Measurements from ENCODE around the gene GCAT.

The GCAT gene

DNA sequence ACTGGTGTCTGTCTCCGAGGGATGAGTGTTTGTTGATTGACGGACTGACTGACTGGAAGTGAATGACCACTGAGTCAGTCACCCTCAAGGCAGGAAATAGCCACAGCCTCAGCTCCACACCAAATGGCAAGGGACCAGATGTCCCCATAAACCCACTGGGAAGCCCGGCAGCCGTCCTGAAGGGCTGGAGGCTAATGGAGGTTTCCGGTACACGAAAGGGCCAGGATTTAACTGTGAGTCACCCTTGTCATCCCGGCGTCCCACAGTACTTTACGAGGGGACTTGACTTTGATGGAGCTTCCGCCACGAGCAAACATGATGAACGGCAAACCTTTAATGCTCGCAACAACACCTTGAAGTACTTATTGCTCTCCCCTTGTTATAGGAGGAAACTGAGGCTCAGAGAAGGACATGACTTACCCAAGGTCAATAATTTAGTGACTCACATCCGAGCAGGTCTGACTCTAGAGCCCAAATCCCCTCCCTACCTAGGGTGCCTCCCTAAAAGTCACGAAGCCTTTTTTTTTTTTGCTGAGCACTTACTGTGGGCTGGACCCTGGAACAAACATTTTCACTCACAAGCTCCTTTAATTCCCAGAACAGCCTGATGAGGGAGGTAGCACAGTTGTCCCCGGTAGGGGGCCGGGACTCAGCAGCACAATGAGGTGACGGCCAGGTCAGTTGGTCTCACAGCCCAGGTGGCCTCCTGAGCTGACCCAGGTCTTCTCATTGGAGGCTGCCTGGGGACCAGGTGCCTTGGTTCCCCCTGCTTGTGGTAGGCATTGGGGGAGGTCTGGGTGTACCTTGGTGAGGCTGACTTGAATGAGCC lies 25.2 kb upstream of the GCAT start:
- no CpG with 5 or more reads among the region's 18 CpGs for WGBS (ENCODE audit: extremely low coverage, insufficient coverage, insufficient read length)
- H3K79me2 ChIP-seq (ENCODE audit: control insufficient read depth, insufficient read depth, low read length, poor library complexity), result no peaks in the 10 kb centered on the region
- no peak overlapping the region for H2BK12ac ChIP-seq (ENCODE audit: low read length)
- H2AK5ac ChIP-seq (ENCODE audit: low read length), result no peak overlapping the region
- H3K9me3 ChIP-seq (ENCODE audit: insufficient read depth, low read depth, low read length), result no peaks in the 10 kb centered on the region
- H3K4me1 ChIP-seq (ENCODE audit: control insufficient read depth in 1 of 2, insufficient read depth in 2 of 2, low read length in 2 of 2), result peaks cover 5 to 8% of the 10 kb centered on the region in 2 experiments
- H4K8ac ChIP-seq (ENCODE audit: low read depth, low read length), result no peak overlapping the region
- H3K9ac ChIP-seq (ENCODE audit: low read length), result no peak overlapping the region
- no peaks in the 10 kb centered on the region for H3K36me3 ChIP-seq (ENCODE audit: control insufficient read depth in 1 of 2, insufficient read depth in 2 of 2, low read length in 2 of 2)
- H2AFZ ChIP-seq (ENCODE audit: insufficient read depth, low read length, poor library complexity), result no peak overlapping the region
- no peak overlapping the region for H3K27ac ChIP-seq (ENCODE audit: low read depth, low read length)
- H3K14ac ChIP-seq (ENCODE audit: low read length), result no peak overlapping the region
- no peak overlapping the region for H4K12ac ChIP-seq (ENCODE audit: low read depth, low read length)
- peak in 1 of 2 donors; percentile 49 for DNase-seq
- H3K27me3 ChIP-seq (ENCODE audit: insufficient read depth, low read length), result no peaks in the 10 kb centered on the region
- H3K23ac ChIP-seq (ENCODE audit: low read length), result no peak overlapping the region
- no peak overlapping the region for H2BK5ac ChIP-seq (ENCODE audit: low read depth, low read length, poor library complexity)
- H3K4me2 ChIP-seq (ENCODE audit: low read length), result no peak overlapping the region
- no peak overlapping the region for H3K18ac ChIP-seq (ENCODE audit: low read length)
- no peak overlapping the region for H3K4me3 ChIP-seq (ENCODE audit: low read depth, low read length)
- H4K91ac ChIP-seq (ENCODE audit: low read depth, low read length), result no peak overlapping the region
- no peak overlapping the region for H3K4ac ChIP-seq (ENCODE audit: low read depth, low read length)
- H2BK120ac ChIP-seq (ENCODE audit: insufficient read depth, low read length, poor library complexity), result peak overlapping the region; percentile 34
- H3K79me1 ChIP-seq (ENCODE audit: low read length), result peaks cover 2% of the 10 kb centered on the region

DNA sequence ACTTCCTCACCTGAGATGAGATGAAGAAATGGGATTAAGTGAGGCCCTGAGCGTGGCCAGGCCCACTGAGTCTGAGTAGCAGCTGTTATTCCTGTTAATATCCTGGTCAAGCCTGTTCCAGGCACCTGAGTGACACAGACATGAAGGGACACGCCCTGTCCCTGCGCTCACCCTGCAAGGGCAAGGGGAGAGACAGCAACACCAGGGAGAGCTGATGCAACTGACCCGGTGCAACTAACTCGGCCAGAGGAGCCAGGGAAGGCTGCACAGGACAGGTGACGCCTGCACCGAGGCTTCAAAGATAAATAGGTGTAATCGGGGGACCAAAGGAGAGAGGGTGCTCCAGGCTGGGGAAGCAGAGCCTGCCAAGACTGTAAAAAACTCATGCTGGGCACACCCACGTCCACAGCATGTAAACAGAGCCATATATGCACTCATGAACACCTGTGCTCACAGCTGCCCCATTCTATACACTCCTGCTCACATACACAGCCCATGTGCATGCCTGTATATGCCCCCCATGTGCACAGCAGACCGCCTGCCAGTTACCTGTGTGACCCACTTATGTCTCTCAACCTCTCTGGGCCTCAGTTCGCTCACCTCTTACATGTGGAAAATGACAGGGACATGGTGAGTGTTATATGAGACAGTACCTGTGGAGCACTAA lies 22.8 kb upstream of the GCAT start:
- Histone ChIP-seq H4K12ac (ENCODE audit: low read depth, low read length) (no peak overlapping the region), H3K14ac (ENCODE audit: low read length) (no peak overlapping the region), H3K23ac (ENCODE audit: low read length) (no peak overlapping the region), H2BK12ac (ENCODE audit: low read length) (no peak overlapping the region), H3K18ac (ENCODE audit: low read length) (no peak overlapping the region), H3K4me2 (ENCODE audit: low read length) (no peak overlapping the region), H2AK5ac (ENCODE audit: low read length) (no peak overlapping the region), H3K27ac (ENCODE audit: low read depth, low read length) (no peak overlapping the region), H2BK5ac (ENCODE audit: low read depth, low read length, poor library complexity) (no peak overlapping the region), H3K79me2 (ENCODE audit: control insufficient read depth, insufficient read depth, low read length, poor library complexity) (no peaks in the 10 kb centered on the region), H4K8ac (ENCODE audit: low read depth, low read length) (no peak overlapping the region), H3K27me3 (ENCODE audit: insufficient read depth, low read length) (no peaks in the 10 kb centered on the region), H3K9me3 (ENCODE audit: insufficient read depth, low read depth, low read length) (no peaks in the 10 kb centered on the region), H2AFZ (ENCODE audit: insufficient read depth, low read length, poor library complexity) (no peak overlapping the region), H3K4ac (ENCODE audit: low read depth, low read length) (no peak overlapping the region), H3K36me3 (ENCODE audit: control insufficient read depth in 1 of 2, insufficient read depth in 2 of 2, low read length in 2 of 2) (no peaks in the 10 kb centered on the region), H4K91ac (ENCODE audit: low read depth, low read length) (peak overlapping the region; percentile 46), H3K4me1 (ENCODE audit: control insufficient read depth in 1 of 2, insufficient read depth in 2 of 2, low read length in 2 of 2) (peaks cover 2 to 8% of the 10 kb centered on the region in 2 experiments), H2BK120ac (ENCODE audit: insufficient read depth, low read length, poor library complexity) (no peak overlapping the region), H3K9ac (ENCODE audit: low read length) (no peak overlapping the region), H3K4me3 (ENCODE audit: low read depth, low read length) (no peak overlapping the region), H3K79me1 (ENCODE audit: low read length) (peaks cover 2% of the 10 kb centered on the region)
- peak; percentile 93 to 95 for DNase-seq
- no CpG with 5 or more reads among the region's 11 CpGs for WGBS (ENCODE audit: extremely low coverage, insufficient coverage, insufficient read length)

DNA sequence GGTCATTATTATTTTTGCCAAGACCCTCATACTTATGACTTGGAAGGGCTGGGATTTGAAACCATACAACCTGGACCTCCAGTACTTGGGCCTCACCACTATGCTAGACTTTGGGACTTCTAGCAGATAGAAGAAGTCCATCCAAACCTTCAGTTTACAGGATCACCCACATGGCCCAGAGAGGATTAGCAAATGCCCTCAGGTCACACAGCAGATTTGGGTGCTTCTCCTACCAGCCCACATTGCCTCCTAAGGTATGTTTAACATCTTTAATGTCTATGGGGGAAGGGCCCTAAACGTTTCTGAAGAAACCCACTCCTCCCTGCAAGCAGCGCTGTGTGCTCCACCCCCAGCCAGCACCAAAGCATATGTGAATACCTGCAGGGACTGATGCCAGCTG lies 17.5 kb upstream of the GCAT start:
- H2AK5ac ChIP-seq (ENCODE audit: low read length), result no peak overlapping the region

DNA sequence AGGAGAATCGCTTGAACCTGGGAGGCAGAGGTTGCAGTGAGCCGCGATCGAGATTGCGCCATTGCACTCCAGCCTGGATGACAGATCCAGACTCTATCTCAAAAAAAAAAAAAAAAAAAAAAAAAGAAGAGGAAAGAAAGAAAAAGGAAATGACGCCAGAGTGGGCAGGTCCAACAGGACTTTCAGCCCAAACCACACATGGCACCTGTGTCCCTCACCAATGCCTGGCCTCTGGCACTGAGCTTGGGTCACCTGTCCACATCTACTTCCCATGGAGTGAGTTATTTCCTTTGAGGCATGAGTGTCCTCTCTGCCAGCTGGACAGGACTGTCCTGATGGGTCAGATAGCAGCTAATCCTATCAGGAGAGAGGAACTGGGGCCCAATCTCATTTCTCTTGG lies 15.2 kb upstream of the GCAT start:
- Histone ChIP-seq H2AK5ac (ENCODE audit: low read length) (no peak overlapping the region), H4K91ac (ENCODE audit: low read depth, low read length) (no peak overlapping the region), H4K8ac (ENCODE audit: low read depth, low read length) (no peak overlapping the region), H3K14ac (ENCODE audit: low read length) (no peak overlapping the region), H3K4me1 (ENCODE audit: control insufficient read depth in 1 of 2, insufficient read depth in 2 of 2, low read length in 2 of 2) (peaks cover 2 to 3% of the 10 kb centered on the region in 2 experiments), H3K23ac (ENCODE audit: low read length) (no peak overlapping the region), H3K4me3 (ENCODE audit: low read depth, low read length) (no peak overlapping the region), H3K36me3 (ENCODE audit: control insufficient read depth in 1 of 2, insufficient read depth in 2 of 2, low read length in 2 of 2) (no peaks in the 10 kb centered on the region), H2BK12ac (ENCODE audit: low read length) (no peak overlapping the region), H3K9me3 (ENCODE audit: insufficient read depth, low read depth, low read length) (no peaks in the 10 kb centered on the region), H2BK5ac (ENCODE audit: low read depth, low read length, poor library complexity) (no peak overlapping the region), H3K18ac (ENCODE audit: low read length) (no peak overlapping the region), H3K79me1 (ENCODE audit: low read length) (no peaks in the 10 kb centered on the region), H2BK120ac (ENCODE audit: insufficient read depth, low read length, poor library complexity) (no peak overlapping the region), H3K27ac (ENCODE audit: low read depth, low read length) (no peak overlapping the region), H3K9ac (ENCODE audit: low read length) (no peak overlapping the region), H2AFZ (ENCODE audit: insufficient read depth, low read length, poor library complexity) (no peak overlapping the region), H3K79me2 (ENCODE audit: control insufficient read depth, insufficient read depth, low read length, poor library complexity) (no peaks in the 10 kb centered on the region), H3K4ac (ENCODE audit: low read depth, low read length) (no peak overlapping the region), H4K12ac (ENCODE audit: low read depth, low read length) (no peak overlapping the region), H3K27me3 (ENCODE audit: insufficient read depth, low read length) (no peaks in the 10 kb centered on the region), H3K4me2 (ENCODE audit: low read length) (no peak overlapping the region)
- WGBS (ENCODE audit: extremely low coverage, insufficient coverage, insufficient read length), result no CpG with 5 or more reads among the region's 6 CpGs
- DNase-seq, result peak; percentile 60 to 79

More for the DNA sequence above, 17.5 kb upstream of the GCAT start:
- H3K14ac ChIP-seq (ENCODE audit: low read length), result no peak overlapping the region
- no peak overlapping the region for H2AFZ ChIP-seq (ENCODE audit: insufficient read depth, low read length, poor library complexity)
- H3K27me3 ChIP-seq (ENCODE audit: insufficient read depth, low read length), result no peaks in the 10 kb centered on the region
- H3K9me3 ChIP-seq (ENCODE audit: insufficient read depth, low read depth, low read length), result no peaks in the 10 kb centered on the region
- H3K4me3 ChIP-seq (ENCODE audit: low read depth, low read length), result no peak overlapping the region
- no peak overlapping the region for H2BK12ac ChIP-seq (ENCODE audit: low read length)
- WGBS (ENCODE audit: extremely low coverage, insufficient coverage, insufficient read length), result no CpG with 5 or more reads among the region's 2 CpGs
- peak; percentile 71 to 91 for DNase-seq
- no peak overlapping the region for H3K4me2 ChIP-seq (ENCODE audit: low read length)
- H3K18ac ChIP-seq (ENCODE audit: low read length), result no peak overlapping the region
- H3K79me1 ChIP-seq (ENCODE audit: low read length), result no peaks in the 10 kb centered on the region
- no peak overlapping the region for H2BK120ac ChIP-seq (ENCODE audit: insufficient read depth, low read length, poor library complexity)
- no peak overlapping the region for H4K8ac ChIP-seq (ENCODE audit: low read depth, low read length)
- H2BK5ac ChIP-seq (ENCODE audit: low read depth, low read length, poor library complexity), result no peak overlapping the region
- H4K12ac ChIP-seq (ENCODE audit: low read depth, low read length), result no peak overlapping the region
- no peaks in the 10 kb centered on the region for H3K36me3 ChIP-seq (ENCODE audit: control insufficient read depth in 1 of 2, insufficient read depth in 2 of 2, low read length in 2 of 2)
- H3K23ac ChIP-seq (ENCODE audit: low read length), result no peak overlapping the region
- peaks cover 2 to 3% of the 10 kb centered on the region in 2 experiments for H3K4me1 ChIP-seq (ENCODE audit: control insufficient read depth in 1 of 2, insufficient read depth in 2 of 2, low read length in 2 of 2)
- no peak overlapping the region for H4K91ac ChIP-seq (ENCODE audit: low read depth, low read length)
- no peak overlapping the region for H3K27ac ChIP-seq (ENCODE audit: low read depth, low read length)
- no peak overlapping the region for H3K4ac ChIP-seq (ENCODE audit: low read depth, low read length)
- no peak overlapping the region for H3K9ac ChIP-seq (ENCODE audit: low read length)
- no peaks in the 10 kb centered on the region for H3K79me2 ChIP-seq (ENCODE audit: control insufficient read depth, insufficient read depth, low read length, poor library complexity)

Data from trophoblast cell (in vitro differentiated cells and primary cell).